OCI-M1 (cell line): ENCODE data around the gene YJEFN3.

Experiments used
- DNase-seq: peaks from one replicate; lab custom pipeline; 2025; lab: John Stamatoyannopoulos, UW

YJEFN3 gene

GRCh38 chr19:19498255-19498991 lies 30.3 kb upstream of the YJEFN3 start:
- no peak for DNase-seq

- DNase-seq = no peak
Measured at GRCh38 chr19:19499272-19499995, 29.3 kb upstream of the YJEFN3 start.

GRCh38 chr19:19500975-19501644 lies 27.6 kb upstream of the YJEFN3 start:
- DNase-seq = no peak

- no peak for DNase-seq
Measured at GRCh38 chr19:19501798-19502197, 26.9 kb upstream of the YJEFN3 start.

DNA sequence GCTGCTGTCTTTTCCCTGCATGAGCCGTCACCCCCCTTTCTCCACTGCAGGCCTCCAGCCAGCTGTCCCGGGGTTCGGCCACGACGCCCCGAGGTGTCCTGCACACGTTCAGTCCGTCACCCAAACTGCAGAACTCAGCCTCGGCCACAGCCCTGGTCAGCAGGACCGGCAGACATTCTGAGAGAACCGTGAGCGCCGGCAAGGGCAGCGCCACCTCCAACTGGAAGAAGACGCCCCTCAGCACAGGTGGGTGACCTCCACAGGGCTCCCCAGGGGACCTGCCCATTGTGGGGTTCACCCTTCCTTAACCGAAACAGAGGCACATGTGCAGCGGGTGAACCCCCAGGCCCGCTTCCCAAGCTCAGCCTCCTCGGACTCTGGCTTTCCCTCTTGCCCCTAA lies 26.4 kb upstream of the YJEFN3 start:
- no peak for DNase-seq

DNA sequence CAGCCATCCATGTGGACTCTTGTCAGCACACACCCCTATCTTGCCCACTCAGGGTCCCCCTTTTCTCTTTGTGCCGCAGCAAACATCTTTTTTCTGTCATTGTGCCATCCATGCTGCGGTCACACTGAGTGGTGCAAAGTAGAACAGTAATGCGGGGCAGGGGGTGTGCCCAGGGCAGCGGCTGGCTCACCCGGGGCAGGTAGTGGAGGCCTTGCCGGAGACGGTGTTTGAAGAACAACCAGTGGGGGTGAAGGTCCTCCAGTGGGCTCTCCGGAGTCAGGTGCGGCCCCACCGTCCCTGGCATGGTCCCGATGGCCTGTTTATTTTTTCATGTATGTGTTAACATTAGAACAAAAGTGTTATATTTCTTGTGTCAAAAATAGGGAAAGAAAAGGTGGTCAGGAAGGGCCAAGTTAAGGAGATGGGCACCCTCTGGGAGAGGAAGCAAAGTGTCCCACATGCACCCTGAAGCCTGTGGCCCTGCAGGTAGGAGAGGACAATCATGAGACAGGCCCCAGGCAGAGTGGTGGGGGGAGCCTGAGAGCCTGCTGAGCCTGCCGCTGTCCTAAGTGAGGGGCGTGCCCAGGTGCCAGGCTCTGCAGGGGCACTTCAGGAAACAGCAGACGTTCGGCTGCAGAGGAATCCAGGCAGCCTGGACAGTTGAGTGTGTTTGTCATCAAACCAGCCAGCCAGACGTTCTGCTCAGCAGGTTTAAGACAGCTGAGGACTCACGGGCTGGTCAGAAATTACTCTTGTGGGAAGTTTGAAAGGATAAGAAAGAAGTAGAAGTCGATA lies 25.7 kb upstream of the YJEFN3 start:
- peak; percentile 58 for DNase-seq

GRCh38 chr19:19504754-19505668 lies 23.7 kb upstream of the YJEFN3 start:
- DNase-seq = no peak

DNA sequence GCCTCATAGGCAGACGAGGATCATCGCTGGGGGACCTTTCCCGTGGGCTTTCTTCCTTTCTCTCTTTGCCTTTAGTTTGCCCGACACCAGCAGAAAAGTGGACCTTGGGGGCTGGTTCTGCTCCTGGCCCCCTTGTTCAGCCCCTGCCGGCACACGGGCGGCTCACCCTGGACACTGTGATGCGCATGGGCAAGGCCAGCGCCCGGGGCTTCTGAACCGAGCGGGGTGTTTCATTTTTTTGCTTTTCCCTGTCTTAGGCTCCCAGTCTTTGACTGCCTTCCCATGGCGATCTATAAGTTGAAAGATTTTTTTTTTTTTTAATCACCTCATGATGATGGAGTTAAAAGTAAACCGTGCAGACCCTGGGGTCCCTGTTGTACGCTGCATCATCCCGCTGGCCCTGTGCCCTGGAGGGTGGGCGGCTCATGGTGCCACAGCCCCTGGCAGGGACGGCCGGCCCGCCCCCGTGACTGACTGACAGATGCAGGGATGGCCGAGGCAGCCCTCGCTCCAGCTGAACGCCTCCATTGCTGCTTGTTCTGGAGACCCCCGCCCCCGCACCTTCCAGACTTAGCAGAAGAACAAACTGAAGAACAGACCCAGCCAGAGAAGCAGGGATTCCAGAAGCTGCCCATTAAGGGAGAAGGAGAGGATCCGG lies 22.9 kb upstream of the YJEFN3 start:
- no peak for DNase-seq

- no peak for DNase-seq
Measured at GRCh38 chr19:19506592-19506991, 22.1 kb upstream of the YJEFN3 start.

- no peak for DNase-seq
Measured at GRCh38 chr19:19507354-19507753, 21.4 kb upstream of the YJEFN3 start.

- no peak for DNase-seq
Measured at GRCh38 chr19:19508217-19508616, 20.5 kb upstream of the YJEFN3 start.

GRCh38 chr19:19510432-19510831 lies 18.3 kb upstream of the YJEFN3 start:
- DNase-seq = no peak

- no peak for DNase-seq
Measured at GRCh38 chr19:19513682-19514081, 15.0 kb upstream of the YJEFN3 start.

DNA sequence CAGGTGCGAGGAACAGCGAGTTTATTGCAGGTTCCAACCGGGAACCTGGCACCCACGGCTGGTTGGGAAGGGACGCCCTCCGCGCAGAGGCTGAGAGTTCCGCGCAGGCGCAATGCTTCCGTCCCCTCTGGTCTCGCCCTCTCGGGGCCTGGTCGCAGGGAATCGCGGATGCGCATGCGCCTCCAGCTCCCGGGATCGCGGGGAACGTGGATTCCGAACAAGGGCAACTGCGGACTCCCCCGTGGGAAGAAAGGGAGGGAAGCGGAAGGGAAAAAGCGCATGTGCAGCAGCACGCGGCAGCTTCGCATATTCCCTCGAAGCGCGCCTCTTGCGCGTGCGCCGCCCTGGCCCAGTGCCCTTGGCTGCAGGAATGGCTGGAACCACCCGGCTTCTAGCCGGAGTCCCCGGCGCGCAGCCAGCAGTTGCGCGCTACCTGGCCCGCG lies 14.5 kb upstream of the YJEFN3 start:
- no peak for DNase-seq

GRCh38 chr19:19514881-19515641 lies 13.7 kb upstream of the YJEFN3 start, which contains the start of gene TSSK6:
Gene TSSK6, minus strand, starts transcription at chr19:19515548. Its CDS starts 121 bp downstream, at chr19:19515427.
- DNase-seq = no peak

DNA sequence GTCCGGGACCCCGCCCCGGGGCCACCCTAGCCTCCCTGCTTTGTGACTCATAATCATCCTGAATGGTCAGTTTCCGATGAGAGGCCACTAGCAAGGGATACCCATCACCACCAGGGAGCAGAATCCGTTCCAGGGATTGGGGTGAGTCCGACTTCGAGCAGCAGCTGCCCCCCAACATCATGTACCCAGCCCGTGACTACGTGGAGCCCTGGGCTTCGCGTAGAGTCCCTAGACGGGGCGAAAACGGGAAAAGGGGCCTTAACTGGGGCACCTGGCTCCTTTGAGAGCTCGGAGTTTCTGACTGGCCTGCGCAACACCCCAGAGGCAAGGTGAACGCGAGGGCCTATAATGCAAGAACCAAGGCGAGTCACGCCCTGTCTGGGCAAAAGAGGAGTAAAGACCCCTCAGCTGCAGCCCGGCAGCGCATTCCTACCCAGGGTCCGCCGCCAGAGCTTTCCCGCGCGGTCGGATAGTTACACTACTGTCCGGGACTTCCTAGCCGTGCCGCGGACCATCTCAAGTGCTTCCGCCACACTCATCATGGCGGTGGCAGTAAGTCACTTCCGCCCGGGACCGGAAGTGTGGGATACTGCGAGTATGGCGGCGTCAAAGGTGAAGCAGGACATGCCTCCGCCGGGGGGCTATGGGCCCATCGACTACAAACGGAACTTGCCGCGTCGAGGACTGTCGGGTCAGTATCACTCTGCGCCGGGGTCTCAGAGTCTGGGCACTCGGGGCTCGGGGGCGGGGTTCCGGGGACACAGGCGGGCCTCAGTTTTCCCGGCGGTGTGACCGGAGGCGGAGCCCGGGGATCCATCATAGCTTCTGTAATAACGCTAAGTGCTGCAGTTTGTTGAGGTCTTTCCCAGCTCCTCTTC lies 12.8 kb upstream of the YJEFN3 start, which contains the start of gene NDUFA13:
NDUFA13 (plus strand) TSS at position 584 of the 878 bp plus-strand sequence; CDS start at position 598, 14 bp downstream.
- DNase-seq = peak; percentile 100

GRCh38 chr19:19517235-19517619 lies 11.5 kb upstream of the YJEFN3 start:
- no peak for DNase-seq

DNA sequence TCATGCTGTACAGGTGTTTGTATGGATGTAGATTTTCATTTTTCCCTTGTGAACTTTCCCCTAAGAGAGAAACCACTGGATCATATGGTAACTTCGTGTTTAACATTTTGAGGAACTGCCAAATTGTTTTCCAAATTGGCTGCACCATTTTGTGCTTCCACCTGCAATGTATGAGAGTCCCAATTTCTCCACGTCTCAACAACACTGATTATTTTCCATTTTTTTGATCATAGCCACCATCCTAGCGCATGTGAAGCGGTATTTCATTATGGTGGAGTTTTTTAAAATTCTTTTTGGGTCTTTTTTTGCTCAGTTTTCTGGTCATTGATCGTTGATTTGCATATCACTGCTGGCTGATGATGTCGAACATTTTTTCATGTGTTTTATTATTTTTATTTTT lies 7.7 kb upstream of the YJEFN3 start:
- DNase-seq = no peak

GRCh38 chr19:19523177-19523576 lies 5.5 kb upstream of the YJEFN3 start:
- no peak for DNase-seq
